ENCODE measurements around the gene FBXW11.

FBXW11 gene

DNA sequence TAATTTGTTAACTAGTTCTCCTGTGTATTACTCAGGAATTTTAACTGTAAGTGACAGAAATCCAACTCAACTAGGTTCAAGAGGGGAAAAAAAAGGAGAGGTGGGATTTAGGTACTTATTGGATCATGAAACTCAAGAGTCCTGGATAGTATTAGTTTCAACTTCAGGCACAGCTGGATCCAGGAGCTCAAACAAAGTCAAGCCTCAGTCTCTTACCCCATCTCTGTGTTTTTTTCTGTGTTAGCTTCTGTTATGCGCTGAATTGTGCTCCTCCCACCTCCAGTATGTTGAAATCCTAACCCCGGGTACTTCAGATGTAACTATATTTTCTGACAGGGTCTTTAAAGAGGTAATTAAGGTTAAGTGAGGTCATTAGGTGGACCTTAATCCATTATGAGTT is 167.3 kb downstream of the FBXW11 start:
- FAIRE-seq, result no peak

DNA sequence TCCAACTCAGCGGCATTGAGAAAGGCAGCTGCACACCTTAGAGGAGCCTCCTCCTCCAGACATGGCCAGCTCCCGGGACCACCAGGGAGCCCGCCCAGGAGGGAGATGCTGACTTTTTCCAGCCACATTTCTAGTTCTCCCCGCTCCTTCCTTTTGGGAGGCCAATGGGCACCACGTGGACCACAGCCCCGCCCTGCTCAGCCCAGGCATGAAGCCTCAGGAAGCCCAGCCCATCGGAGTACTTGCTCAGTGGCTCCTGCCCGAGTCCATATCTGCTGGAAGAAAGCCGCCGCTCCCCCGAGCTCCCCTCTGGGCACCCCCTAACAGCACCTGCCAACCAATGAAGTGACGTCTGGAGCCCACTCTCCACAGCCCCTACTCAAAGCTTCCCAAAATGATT is 168.4 kb downstream of the FBXW11 start:
- no peak for FAIRE-seq

DNA sequence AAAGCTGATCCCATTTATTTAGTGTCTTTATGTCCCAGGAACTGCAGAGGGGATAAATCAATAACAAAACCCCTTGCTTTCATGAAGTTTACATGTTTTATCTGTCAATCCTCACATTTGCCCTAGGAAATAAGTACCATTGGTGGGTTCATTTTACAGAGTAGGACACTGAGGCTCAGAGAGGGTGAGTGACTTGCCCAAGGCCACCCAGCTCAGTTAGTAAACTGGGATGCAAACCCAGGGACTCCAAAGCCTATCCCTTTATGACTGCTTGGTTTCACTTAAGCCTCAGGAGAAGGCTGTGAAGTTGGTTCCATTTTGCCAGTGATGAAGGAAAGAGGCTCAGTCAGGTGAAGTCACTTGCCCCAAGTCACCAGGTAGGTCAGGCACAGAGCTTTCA is 168.9 kb downstream of the FBXW11 start:
- no peak for FAIRE-seq

DNA sequence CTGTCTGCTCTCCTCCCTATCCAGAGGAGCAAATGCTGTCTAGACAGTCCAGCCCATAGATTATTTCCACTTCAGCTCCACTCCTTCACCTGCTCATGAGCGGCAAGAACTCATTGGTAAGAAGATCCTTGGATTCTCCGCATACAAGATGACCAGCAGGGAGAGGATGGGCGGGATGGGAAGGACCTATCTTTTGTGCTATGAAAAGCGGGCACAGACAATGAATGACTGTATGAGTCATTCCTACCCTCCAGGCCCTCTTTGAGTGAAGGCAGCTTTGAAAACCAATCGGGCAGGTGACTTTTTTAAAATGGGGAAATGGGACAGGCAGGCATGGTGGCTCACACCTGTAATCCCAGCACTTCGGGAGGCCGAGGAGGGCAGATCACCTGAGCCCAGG is 171.4 kb downstream of the FBXW11 start:
- FAIRE-seq, result no peak

DNA sequence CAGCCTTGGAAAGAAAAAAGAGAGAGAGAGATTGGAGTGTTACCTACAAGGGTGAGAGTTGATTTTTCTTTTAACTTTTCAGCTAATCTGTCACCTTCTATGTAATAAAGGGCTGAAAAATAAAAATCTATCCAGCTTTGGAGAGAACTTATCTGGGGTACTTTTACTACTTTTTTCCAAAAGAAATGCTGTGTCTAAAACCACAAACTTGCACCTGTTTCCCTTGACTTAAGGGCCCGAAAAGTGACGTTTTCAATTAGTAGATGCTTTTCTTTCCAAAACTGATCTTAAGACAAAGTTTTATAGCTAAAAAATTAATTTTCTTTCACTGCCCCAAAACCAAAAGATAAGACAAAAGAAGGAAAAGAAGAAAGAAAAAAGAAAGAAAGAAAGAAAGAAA is 172.0 kb downstream of the FBXW11 start:
- FAIRE-seq, result no peak

DNA sequence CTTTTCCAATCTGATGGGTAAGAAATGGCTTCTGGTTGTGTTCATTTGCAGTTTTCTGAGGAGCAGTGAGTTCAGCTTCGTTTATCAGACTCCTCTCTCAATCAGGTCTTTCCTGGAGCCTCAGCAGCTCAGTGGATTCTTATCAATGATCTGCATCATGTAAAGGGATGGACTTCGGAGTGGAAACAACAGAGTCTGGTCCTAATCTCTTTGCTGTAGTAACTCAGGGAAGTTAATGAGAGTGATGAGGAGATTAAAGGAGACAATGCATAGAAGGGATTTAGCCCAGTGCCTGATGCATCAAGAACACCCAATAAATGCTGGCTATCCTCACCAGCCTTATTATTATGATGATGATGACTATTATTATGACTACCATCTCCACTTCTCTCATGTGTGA is 173.7 kb downstream of the FBXW11 start:
- no peak for FAIRE-seq

DNA sequence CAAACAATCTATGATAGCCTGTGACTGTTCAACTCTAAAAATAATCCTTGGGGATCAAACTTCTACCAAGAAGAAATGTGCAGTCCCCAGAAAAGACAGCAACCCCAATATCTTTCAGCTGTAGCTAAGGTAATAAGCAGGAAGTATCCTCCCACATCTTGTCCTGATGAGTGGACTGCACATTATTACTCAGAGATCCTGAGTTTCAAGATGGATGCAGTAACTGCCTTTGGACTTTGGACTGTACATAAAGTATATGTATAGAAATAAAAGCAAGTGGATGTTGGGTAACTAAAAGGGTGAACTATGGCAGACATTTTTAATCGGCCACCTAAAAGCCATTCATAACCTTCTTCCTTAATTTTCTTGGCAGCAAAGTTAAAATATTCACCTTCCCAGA is 175.8 kb downstream of the FBXW11 start:
- FAIRE-seq, result no peak

GRCh38 chr5:171827162-171827561 is 179.3 kb downstream of the FBXW11 start:
- FAIRE-seq, result no peak

GRCh38 chr5:171826132-171826531 is 180.3 kb downstream of the FBXW11 start:
- no peak for FAIRE-seq

- no peak for FAIRE-seq
Observed at GRCh38 chr5:171825051-171825450, 181.4 kb downstream of the FBXW11 start.

GRCh38 chr5:171823269-171823668 is 183.2 kb downstream of the FBXW11 start:
- no peak for FAIRE-seq

- no peak for FAIRE-seq
Observed at GRCh38 chr5:171821286-171821685, 185.2 kb downstream of the FBXW11 start.

DNA sequence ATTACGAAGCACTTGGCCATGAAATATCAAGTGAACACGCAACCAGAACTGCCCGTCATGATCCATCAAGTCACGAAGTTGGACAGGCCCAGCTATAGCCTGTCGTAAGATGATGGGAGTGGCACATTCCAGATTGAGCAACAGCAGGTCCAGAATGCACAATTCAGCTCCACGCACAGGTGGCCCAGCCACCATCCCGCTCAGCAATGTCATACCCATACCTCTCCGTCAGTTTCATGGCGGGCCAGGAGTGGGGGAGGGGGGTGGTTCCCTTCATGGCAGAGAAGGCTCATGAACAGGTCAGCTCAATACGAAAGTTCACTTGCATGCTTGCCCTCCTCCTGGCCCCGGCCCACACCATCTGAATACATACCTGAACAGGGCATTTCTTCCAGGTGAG is 185.9 kb downstream of the FBXW11 start:
- FAIRE-seq, result no peak

GRCh38 chr5:171816666-171817065 is 189.8 kb downstream of the FBXW11 start:
- FAIRE-seq, result no peak

DNA sequence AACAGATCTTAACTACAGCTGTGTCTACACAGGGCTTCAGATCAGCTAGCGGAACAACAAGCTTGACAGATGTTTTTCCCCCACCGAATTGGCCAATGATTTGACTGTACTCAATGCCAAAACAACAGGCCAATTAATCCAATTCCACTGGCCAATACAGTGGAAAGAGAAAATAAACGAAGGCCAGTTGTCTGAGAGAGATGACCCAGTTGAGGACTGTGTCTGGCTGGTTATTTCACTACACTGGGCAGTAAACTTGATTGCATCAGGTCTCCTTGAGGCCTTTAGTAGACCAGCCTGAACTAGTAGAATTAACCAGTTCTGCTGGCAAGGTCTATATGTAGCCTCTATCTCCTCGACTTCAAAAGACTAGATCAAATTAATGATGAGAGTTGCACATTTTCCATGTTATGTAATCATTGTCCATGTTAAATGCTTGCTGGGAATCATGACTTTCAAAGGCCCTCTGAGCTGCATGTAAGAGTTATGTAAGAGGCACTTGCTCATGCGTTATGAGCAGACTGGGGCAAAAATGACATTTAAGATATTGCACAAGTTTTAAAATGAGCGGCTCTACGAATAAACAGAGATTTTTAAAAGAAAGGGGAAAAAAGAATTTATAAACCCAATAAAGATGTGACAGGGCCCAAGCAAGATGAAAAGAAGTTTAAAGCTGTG is 192.5 kb downstream of the FBXW11 start:
- no peak for FAIRE-seq

GRCh38 chr5:171813270-171813669 is 193.2 kb downstream of the FBXW11 start:
- FAIRE-seq, result no peak
